ENCODE data around the gene IL36RN.

- TF ChIP-seq, protein P1, sequence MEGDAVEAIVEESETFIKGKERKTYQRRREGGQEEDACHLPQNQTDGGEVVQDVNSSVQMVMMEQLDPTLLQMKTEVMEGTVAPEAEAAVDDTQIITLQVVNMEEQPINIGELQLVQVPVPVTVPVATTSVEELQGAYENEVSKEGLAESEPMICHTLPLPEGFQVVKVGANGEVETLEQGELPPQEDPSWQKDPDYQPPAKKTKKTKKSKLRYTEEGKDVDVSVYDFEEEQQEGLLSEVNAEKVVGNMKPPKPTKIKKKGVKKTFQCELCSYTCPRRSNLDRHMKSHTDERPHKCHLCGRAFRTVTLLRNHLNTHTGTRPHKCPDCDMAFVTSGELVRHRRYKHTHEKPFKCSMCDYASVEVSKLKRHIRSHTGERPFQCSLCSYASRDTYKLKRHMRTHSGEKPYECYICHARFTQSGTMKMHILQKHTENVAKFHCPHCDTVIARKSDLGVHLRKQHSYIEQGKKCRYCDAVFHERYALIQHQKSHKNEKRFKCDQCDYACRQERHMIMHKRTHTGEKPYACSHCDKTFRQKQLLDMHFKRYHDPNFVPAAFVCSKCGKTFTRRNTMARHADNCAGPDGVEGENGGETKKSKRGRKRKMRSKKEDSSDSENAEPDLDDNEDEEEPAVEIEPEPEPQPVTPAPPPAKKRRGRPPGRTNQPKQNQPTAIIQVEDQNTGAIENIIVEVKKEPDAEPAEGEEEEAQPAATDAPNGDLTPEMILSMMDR (conservative IDR thresholded peaks at IDR 0.05; ENCODE audit: low read length) = no peak
- no peak for TF ChIP-seq EZH2phosphoT487 (IDR thresholded peaks at IDR 0.05; ENCODE audit: borderline replicate concordance, low read depth, low read length)
Measured at GRCh38 chr2:113088213-113088992, 29.4 kb downstream of the IL36RN start.

Data from OCI-LY7 (cell line).